ENCODE measurements around the gene FYN.

Gene FYN

GRCh38 chr6:111767752-111768430 is 105.4 kb downstream of the FYN start:
- peak; percentile 46 for DNase-seq

DNA sequence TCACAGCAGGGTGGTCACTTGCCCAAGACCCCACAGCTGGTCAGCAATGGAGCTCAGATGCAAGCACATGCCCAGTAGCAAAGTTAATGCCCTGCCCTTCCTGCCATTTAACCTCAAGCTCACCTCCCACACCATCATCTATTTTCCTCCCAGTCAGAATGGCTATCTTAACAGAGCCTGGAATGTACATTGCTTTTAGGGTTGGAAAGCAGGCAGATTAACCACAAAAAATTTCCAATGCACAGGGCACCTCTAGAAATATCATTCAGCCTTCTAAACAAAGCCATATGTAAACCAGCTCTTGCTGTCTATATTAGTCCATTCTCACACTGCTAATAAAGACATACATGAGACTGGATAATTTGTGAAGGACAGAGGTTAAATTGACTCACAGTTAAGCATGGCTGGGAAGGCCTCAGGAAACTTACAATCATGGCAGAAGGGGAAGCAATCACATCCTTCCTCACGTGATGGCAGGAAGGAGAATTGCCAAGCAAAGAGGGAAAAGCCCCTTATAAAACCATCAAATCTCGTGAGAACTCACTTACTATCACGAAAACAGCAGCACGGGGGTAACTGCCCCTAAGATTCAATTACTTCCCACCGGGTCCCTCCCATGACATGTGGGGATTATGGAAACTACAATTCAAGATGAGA is 106.9 kb downstream of the FYN start:
- no peak for DNase-seq

DNA sequence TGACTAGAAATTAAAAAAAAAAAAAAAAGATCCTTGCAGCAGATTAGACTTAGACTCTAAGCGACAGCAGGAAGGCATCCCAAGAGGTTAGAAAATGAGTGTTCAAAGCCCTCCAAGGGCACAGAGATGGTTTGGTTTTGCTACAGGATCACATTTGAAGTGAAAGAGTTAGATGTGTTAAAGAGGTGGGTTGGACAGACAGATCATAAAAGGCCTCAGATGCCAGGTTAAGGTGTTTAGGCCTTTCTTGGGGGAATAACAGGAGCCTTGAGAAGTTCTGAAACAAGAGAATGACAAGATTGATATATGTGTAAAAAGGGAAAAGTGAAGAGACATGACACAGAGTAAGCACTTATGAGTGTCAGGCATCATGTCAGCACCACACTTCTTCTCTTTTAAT is 107.5 kb downstream of the FYN start:
- peak; percentile 56 for DNase-seq

GRCh38 chr6:111764238-111765175 is 108.7 kb downstream of the FYN start:
- peak; percentile 91 for DNase-seq

- no peak for DNase-seq
These were observed 109.9 kb downstream of the FYN start for GRCh38 chr6:111763381-111763780.

DNA sequence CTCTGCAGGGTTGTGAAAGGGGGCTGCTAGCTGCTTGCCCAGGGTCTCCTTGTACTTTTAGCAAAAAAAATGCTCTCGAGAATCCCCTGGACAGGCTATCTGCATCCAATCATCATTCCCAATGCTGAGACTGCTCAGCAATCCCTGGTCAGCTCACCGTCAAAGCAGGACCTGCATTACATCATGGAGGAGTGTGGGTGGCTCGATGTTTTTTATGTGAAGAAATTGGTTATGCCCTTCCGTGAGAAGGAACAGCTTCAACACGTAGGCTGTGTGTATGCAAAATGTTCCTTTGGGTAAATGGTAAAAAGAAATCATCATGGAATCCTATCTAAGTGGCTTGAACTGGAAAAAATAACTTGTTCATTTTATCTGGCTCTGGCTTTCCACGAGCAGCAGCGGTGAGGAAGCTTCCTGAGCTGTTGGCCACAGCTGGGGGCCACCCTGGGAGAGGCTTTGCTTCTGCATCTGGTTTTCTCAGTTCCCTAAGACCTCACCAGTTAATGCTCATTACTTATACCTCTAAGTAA is 111.4 kb downstream of the FYN start:
- peak; percentile 52 for DNase-seq

DNA sequence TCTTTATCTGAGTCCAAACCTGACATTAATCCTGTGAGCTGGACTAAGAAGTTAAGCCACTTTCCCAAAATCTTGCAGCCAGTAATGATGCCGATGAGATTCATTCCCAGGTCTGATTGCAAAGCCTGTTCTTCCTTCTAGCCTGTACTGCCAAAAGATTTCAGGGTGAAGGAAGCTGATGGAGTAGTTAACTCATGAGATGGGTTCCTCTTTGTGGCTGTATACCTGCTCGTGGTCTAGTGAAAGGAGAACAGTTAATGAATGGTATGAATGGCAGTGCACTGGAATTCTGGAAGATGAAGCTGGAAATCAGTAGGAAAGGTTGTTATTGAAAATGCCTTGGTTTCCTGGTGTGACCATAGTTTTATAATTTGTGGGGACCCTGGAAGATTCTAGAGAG is 112.0 kb downstream of the FYN start:
- no peak for DNase-seq

- peak; percentile 78 for DNase-seq
These were observed 113.1 kb downstream of the FYN start for GRCh38 chr6:111759836-111760785.

DNA sequence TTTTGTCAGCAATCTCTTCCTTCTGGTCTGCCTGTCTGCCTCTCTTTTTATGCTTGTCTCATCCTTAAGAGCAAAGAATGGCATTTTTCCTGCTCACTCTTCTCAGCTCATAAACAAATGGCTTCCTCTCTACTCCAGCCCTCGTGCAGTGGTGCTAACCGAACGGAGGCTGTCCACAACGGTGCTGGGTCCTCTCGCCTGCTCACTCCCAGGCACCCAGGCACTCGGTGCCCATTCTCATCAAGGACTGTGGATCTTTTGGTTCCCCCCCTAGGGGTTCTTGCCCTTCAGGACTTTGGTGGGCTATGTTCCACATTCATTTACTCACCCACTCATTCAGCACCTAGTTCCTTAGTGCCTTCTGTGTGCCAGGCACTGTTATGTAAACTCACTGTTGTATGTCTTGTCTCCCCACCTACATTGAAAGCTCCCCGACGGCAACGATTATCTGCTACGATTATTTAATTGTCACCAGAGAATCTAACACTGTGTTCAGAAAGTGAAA is 113.9 kb downstream of the FYN start:
- DNase-seq: no peak

GRCh38 chr6:111758608-111759329 is 114.5 kb downstream of the FYN start:
- no peak for DNase-seq

DNA sequence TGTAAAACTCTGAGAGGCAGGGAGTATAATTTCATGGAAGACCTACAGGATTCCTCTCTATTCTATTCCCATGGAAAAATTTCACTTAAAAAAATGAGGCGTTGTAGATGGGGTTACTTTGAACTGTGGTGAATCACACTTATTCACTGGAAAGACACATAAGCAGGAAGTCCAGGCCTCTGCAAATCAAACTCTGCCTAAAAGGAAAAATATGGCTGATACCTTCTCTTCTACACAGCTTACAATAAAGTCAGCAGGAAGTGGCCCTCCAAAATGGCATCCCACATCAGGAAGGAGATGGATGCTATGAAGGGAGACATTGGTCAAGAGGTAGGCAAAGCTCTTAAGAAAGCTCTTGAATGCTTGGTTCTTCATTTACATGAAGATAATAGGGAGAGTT is 115.9 kb downstream of the FYN start:
- DNase-seq: peak; percentile 57

GRCh38 chr6:111754423-111754822 is 118.8 kb downstream of the FYN start:
- no peak for DNase-seq

DNA sequence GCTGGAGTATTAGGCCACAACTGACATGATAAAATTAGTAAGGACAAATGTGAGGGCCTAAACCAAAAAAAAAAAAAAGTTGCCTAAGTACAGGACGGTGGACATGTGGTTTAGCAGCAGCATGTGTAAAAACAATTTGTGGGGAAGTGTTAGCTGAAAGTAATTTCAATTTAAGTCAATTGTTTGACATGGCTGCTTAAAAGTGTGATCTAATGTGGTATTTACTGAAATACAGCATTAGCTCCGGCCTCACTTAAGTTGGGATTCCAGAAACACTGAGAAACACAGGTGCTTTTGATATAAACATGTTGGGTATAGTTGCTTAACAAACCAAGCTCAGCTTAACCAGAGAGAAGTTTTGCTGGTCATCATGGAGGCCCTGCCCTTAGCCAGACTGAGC is 119.7 kb downstream of the FYN start:
- peak; percentile 62 for DNase-seq

DNA sequence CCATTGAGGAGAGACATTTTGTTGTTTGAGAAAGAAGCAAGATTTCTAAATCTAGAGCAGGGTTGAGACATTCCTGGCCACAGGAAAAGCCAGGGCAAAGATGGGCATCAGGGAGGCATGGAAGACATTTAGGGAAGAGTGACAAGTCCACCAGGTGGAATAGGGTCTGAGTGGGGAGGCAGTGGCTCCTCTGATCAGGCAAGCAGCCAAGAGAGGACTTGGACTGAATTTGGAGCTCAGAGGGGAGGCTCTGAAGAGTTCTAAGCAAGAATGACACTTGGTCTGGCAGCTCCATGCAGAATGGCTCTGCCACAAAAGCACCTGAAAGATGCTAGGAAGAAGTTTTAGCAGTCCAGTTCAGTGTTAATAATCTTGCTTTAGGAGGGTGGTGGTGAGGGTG is 120.8 kb downstream of the FYN start:
- no peak for DNase-seq

DNA sequence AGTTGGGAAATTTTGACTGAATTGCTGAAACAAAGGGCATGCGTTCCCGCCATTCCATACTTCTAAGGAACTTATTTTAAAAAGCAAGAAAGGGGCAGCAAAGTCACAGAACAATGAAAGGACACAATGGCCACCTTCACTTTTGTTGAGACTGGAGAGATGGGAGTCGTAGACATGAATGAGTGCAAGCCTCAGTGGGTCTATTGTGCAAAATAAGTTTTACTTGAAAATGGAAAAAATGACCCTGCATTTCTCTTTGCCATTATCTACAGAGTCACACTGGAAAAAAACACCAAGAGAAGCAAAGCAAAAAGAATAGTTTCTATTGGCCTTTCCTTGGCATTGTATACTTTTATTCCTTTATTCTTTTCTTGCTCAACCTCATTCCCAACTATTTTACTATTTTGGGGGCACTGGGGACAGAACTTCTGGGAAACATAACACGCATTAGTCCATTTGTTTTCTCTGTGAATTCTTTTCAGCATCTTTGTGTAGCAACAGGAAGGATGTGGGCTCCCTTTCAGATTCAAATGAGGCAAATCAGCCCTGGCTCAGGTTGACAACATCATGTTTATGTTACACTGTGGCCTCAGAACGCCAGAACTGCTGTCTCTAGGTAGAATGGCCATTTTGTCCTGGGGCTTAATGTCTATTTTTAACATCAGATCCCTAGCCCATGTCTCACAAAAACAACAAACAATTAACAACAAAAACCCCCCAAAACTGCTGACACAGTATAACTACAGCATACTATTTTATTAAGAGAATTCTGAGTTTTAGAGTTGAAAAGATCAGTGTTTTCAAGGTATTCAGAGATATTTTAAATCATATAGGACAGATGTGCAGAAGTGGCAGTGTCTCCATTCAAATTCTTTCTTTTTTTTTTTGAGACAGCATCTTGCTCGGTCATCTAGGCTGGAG is 122.2 kb downstream of the FYN start:
- peak; percentile 87 for DNase-seq

- DNase-seq: no peak
These were observed 123.1 kb downstream of the FYN start for GRCh38 chr6:111750153-111750552.

- no peak for DNase-seq
These were observed 125.0 kb downstream of the FYN start for GRCh38 chr6:111748231-111748647.

DNA sequence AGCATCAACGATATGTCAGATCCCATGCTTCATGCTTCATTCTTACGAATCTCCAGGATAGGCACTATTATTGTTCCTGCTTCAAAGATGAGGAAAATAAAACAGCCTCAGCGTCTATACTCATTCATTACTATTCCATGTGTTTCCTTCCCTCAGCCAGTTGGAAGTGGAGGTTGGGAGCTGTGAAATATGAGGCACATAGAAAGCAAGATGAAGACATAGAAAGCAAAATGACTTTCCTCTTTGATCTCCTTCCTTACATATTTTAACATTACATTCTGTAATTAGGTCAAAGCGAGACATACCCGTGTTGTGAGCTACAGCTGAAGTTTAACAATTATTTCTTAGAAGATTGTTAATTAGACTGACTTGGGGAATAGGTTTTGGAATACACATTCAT is 125.4 kb downstream of the FYN start:
- no peak for DNase-seq

GRCh38 chr6:111747396-111747795 is 125.9 kb downstream of the FYN start:
- DNase-seq: no peak

DNA sequence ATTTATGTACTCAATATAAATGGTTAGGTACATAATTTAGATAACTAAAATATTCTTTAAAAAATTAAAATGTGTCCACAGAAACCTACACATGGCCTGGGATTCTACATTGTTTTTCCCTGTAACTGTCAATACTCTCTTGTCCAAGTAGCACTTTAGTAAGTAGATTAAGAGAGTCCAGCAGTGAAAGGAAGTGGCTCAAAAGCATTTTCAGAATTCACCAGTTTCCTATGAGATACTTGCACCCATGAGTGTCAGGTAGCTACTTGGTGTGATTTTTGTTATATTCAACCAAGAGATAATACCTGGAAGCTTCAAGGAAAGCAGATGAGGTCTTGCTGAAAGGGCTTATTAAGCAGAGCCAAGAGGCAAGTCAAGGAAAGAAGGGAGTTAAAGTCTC is 126.3 kb downstream of the FYN start:
- DNase-seq: no peak

Measured in activated CD4-positive, alpha-beta T cell treated with anti-CD3 and anti-CD28 coated beads, Interleukin-2, Interleukin-6, amounts not matched to agents 100 ng/mL and 50 ng/mL, durations not matched to agents 16 hours and 8 hours (primary cell).